Measurements from ENCODE around the gene SLAMF8.

Gene SLAMF8

DNA sequence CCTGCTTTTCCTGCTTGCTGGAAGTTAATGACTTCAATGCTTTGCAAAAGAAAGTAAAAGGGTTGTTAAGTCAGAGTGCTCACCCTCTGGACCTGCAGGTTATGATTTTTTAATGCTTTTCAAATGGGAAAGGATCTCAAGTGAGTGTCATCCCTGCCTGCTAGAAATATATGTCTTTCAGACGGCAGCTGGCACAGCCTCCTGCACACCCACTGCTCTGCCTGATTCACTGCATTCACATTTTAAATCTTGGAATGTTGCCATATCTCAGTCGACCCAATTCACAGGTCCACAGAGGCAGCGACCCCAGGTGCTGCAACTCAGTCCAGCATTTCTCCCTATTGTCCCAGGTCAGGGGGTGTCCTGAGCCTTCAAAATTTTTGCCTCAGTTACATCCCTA lies 35.2 kb upstream of the SLAMF8 start:
- H3K27me3 ChIP-seq (ENCODE audit: control insufficient read depth in 1 of 2, insufficient read depth in 2 of 2, low read length in 2 of 2): peaks cover 15 to 24% of the 10 kb centered on the region in 2 donors
- H3K4me1 ChIP-seq (ENCODE audit: control insufficient read depth, insufficient read depth, low read length): no peaks in the 10 kb centered on the region
- H3K9ac ChIP-seq (ENCODE audit: low read length in 2 of 2): no peak overlapping the region
- no peaks in the 10 kb centered on the region for H3K36me3 ChIP-seq (ENCODE audit: control insufficient read depth in 2 of 2, insufficient read depth in 2 of 2, low read length in 2 of 2)
- no peak overlapping the region for H3K4me3 ChIP-seq (ENCODE audit: low read length in 2 of 2)
- no peak overlapping the region for H3K27ac ChIP-seq (ENCODE audit: low read length)
- no peaks in the 10 kb centered on the region for H3K9me3 ChIP-seq (ENCODE audit: control insufficient read depth in 2 of 2, low read length in 2 of 2)

DNA sequence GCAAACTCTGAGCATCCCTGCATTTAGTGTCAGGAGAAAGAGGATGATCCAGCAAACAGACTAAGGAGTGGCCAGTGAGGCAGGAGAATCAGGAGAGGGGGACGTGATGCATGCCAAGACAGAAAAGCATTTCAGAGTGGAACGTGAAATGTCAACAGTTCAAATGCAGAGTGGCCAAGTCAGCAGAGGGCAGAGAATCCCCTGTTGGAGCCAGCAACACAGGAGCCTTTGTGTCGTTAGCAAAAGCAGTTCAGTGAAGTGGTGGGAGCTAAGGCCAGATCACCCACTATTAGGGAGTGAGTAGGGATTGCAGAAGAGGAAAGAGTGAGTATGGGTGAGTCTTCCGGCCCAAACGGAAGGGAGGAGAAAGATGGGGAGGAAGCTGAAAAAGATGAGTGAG lies 31.1 kb upstream of the SLAMF8 start:
- Histone ChIP-seq H3K4me1 (ENCODE audit: control insufficient read depth, insufficient read depth, low read length) (no peaks in the 10 kb centered on the region), H3K27ac (ENCODE audit: low read length) (no peak overlapping the region), H3K9me3 (ENCODE audit: control insufficient read depth in 2 of 2, low read length in 2 of 2) (no peaks in the 10 kb centered on the region), H3K36me3 (ENCODE audit: control insufficient read depth in 2 of 2, insufficient read depth in 2 of 2, low read length in 2 of 2) (no peaks in the 10 kb centered on the region), H3K4me3 (ENCODE audit: low read length in 2 of 2) (no peak overlapping the region), H3K27me3 (ENCODE audit: control insufficient read depth in 1 of 2, insufficient read depth in 2 of 2, low read length in 2 of 2) (peaks cover 12 to 26% of the 10 kb centered on the region in 2 donors), H3K9ac (ENCODE audit: low read length in 2 of 2) (no peak overlapping the region)

DNA sequence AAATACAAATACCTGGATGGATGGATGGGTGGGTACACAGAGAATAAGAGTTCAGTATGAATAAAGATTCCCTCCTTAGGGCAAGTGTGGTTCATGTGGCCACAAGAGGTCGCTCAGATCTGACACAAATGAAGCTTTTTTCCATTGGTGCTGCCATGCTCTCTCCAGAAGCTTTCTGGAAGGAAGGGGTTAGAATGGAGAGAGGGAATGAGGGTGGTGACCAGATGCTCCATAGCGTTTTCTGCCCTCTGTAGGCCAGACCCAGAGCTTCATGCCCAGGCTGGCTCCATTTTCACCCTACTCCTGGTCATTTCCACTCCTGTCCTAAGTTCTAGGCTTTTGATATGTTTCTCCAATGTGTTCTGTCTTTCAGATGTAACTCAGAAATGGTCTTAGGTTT lies 27.8 kb upstream of the SLAMF8 start:
- no peak overlapping the region for H3K4me3 ChIP-seq (ENCODE audit: low read length in 2 of 2)
- H3K4me1 ChIP-seq (ENCODE audit: control insufficient read depth, insufficient read depth, low read length): no peaks in the 10 kb centered on the region
- H3K27ac ChIP-seq (ENCODE audit: low read length): no peak overlapping the region
- peaks cover 6 to 11% of the 10 kb centered on the region in 2 donors for H3K27me3 ChIP-seq (ENCODE audit: control insufficient read depth in 1 of 2, insufficient read depth in 2 of 2, low read length in 2 of 2)
- H3K36me3 ChIP-seq (ENCODE audit: control insufficient read depth in 2 of 2, insufficient read depth in 2 of 2, low read length in 2 of 2): no peaks in the 10 kb centered on the region
- no peak overlapping the region for H3K9ac ChIP-seq (ENCODE audit: low read length in 2 of 2)
- H3K9me3 ChIP-seq (ENCODE audit: control insufficient read depth in 2 of 2, low read length in 2 of 2): no peaks in the 10 kb centered on the region

DNA sequence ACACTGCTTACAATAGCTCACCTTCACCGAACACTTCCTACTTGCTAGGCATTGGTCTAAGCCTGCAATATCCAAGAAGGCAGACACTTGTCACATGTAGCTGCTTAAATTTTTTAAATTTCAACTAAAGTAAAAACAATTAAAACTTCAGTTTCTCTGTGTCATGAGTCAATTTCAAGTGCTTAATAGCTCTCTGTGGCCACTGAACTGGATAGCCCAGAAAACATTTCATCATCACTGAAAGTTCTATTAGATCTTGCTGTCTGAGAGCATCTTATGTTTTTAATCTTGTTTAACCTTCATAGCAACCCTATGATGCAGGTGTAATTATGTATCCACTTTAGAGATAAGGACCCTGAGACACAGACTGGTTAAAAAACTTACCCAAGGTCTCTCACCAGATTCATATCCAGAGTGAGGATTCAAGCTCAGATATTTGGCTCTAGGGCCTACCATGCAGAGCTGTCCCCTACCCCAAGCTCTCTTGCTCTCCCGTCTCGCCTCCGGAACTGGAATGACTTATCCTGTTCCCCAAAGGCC lies 27.2 kb upstream of the SLAMF8 start:
- H3K27ac ChIP-seq (ENCODE audit: low read length): no peak overlapping the region

DNA sequence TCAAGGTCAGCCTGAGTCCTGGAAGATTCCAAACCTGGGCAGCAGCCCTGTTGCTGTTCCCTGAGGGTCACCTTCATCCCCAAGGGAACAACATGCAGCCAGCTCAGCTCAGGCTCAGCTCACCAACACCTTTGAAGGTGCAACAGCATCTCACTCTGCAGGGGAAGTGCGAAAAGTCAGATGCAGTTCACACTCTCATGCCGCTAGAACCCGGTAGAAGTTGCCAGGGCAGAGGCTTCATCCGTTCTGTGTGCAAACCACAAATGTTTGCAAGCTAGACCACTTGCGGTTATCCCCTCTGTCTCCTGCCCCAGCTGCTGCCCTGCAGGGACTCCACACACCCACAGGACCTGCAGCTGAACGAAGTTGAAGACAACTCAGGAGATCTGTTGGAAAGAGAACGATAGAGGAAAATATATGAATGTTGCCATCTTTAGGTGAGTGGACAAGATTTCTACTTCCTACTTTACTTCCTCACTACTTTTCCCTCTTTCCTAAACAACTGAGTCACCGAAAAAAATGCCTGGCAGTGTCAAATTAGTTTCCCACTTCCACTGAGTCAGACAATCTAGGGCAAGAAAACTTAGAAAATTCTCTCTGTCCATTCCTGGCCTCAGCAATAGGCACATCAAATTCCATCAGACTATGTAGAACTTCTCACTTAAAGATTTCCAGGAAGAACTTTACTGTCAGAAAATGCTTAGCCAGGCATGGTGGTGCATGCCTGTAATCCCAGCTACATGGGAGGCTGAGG lies 26.3 kb upstream of the SLAMF8 start:
- Histone ChIP-seq H3K27ac (ENCODE audit: low read length) (no peak overlapping the region), H3K9me3 (ENCODE audit: control insufficient read depth in 2 of 2, low read length in 2 of 2) (no peaks in the 10 kb centered on the region), H3K4me3 (ENCODE audit: low read length in 2 of 2) (no peak overlapping the region), H3K27me3 (ENCODE audit: control insufficient read depth in 1 of 2, insufficient read depth in 2 of 2, low read length in 2 of 2) (peaks cover 4 to 9% of the 10 kb centered on the region in 2 donors), H3K4me1 (ENCODE audit: control insufficient read depth, insufficient read depth, low read length) (no peaks in the 10 kb centered on the region), H3K36me3 (ENCODE audit: control insufficient read depth in 2 of 2, insufficient read depth in 2 of 2, low read length in 2 of 2) (no peaks in the 10 kb centered on the region), H3K9ac (ENCODE audit: low read length in 2 of 2) (no peak overlapping the region)

More for the DNA sequence above, 27.2 kb upstream of the SLAMF8 start:
- H3K36me3 ChIP-seq (ENCODE audit: control insufficient read depth in 2 of 2, insufficient read depth in 2 of 2, low read length in 2 of 2): no peaks in the 10 kb centered on the region
- no peaks in the 10 kb centered on the region for H3K4me1 ChIP-seq (ENCODE audit: control insufficient read depth, insufficient read depth, low read length)
- no peak overlapping the region for H3K9ac ChIP-seq (ENCODE audit: low read length in 2 of 2)
- no peaks in the 10 kb centered on the region for H3K9me3 ChIP-seq (ENCODE audit: control insufficient read depth in 2 of 2, low read length in 2 of 2)
- H3K27me3 ChIP-seq (ENCODE audit: control insufficient read depth in 1 of 2, insufficient read depth in 2 of 2, low read length in 2 of 2): peaks cover 9 to 13% of the 10 kb centered on the region in 2 donors
- H3K4me3 ChIP-seq (ENCODE audit: low read length in 2 of 2): no peak overlapping the region

DNA sequence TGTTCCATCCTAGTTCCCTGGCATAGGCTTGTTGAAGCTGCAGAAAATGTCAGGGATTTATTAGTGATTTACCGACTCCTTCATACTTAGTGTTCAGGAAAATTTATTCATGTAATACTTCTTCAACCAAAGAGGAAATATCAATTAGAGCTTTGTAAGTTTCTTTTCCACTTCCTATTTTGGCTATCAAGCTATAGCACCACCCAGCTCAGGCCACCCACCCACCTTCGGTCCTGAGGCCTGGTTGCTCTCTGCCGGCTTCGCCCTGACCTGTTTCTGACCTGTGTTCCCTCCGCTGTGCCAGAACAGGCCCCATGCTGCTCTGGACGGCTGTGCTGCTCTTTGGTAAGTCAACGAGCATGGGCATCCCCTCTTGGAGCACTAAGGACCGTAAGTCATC lies 24.6 kb upstream of the SLAMF8 start, which contains the start of gene FCRL6:
Gene FCRL6 (plus strand): TSS at position 250 of the 400 bp plus-strand sequence. CDS start 65 bp downstream, at position 315.
- Histone ChIP-seq H3K27ac (ENCODE audit: low read length) (no peak within 1 kb of the TSS), H3K36me3 (ENCODE audit: control insufficient read depth in 2 of 2, insufficient read depth in 2 of 2, low read length in 2 of 2) (no peaks in the 10 kb centered on the region)

DNA sequence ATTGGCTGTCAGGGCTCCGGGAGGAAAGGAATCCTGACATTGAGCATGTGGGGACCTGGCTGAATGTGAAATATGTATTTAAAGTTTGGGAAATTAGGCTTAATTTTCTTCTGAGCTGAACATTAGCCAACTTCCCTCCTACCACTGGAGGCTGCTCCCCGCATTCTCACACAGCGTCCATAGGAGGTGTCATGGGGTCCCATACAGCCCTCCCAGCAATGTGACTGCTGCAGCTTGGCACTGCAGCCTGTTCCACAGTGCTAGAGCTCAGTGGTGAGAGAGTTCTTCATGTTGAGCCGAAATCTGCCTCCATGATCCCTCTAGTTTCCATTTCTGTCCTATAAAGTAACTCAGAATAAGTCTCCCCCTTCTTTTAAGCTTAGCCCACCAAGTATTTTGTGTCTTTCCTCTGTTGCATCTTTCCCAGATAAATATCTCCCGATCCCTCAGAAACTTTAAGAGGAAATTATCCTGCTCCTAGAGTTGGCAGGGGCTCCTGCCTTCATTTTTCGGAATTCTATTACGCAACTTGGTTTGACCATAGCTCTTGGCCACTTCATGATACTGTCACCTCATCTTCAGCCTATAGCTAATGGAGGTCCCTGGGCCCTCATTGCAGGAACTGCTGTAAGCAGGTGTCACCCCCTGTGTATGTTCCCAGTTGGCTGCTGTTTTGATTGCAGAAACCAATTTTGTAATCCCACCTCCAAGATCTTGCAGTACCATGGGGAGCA lies 22.6 kb upstream of the SLAMF8 start:
- Histone ChIP-seq H3K36me3 (ENCODE audit: control insufficient read depth in 2 of 2, insufficient read depth in 2 of 2, low read length in 2 of 2) (no peaks in the 10 kb centered on the region), H3K27me3 (ENCODE audit: control insufficient read depth in 1 of 2, insufficient read depth in 2 of 2, low read length in 2 of 2) (peaks cover 4% of the 10 kb centered on the region in 2 donors), H3K4me3 (ENCODE audit: low read length in 2 of 2) (no peak overlapping the region), H3K27ac (ENCODE audit: low read length) (no peak overlapping the region), H3K9ac (ENCODE audit: low read length in 2 of 2) (no peak overlapping the region), H3K9me3 (ENCODE audit: control insufficient read depth in 2 of 2, low read length in 2 of 2) (no peaks in the 10 kb centered on the region), H3K4me1 (ENCODE audit: control insufficient read depth, insufficient read depth, low read length) (no peaks in the 10 kb centered on the region)

More for the DNA sequence above, 24.6 kb upstream of the SLAMF8 start, which contains the start of gene FCRL6:
- Histone ChIP-seq H3K9me3 (ENCODE audit: control insufficient read depth in 2 of 2, low read length in 2 of 2) (no peaks in the 10 kb centered on the region), H3K27me3 (ENCODE audit: control insufficient read depth in 1 of 2, insufficient read depth in 2 of 2, low read length in 2 of 2) (peaks cover 2 to 4% of the 10 kb centered on the region in 2 donors), H3K4me3 (ENCODE audit: low read length in 2 of 2) (no peak within 1 kb of the TSS), H3K4me1 (ENCODE audit: control insufficient read depth, insufficient read depth, low read length) (no peaks in the 10 kb centered on the region), H3K9ac (ENCODE audit: low read length in 2 of 2) (no peak within 1 kb of the TSS)

DNA sequence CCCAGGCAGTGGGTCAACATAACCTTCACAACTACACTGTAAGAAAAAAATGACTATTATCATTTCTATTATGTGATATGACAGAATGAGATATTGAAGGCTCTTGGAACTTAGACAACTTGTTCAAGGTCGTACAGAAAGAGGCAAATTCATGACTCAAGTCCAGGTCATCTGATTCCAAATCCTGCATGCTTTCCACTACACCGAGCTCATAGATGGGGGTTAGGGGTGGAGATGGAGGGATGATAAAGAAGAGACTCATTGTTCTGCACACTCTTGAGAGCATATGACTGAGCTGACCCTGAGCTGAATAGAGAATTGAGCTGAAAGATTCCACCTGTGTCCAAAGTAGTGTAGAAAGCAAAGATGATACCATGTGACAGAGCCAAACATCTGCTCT lies 21.7 kb upstream of the SLAMF8 start:
- Histone ChIP-seq H3K27me3 (ENCODE audit: control insufficient read depth in 1 of 2, insufficient read depth in 2 of 2, low read length in 2 of 2) (peaks cover 4% of the 10 kb centered on the region in 2 donors), H3K27ac (ENCODE audit: low read length) (no peak overlapping the region), H3K9me3 (ENCODE audit: control insufficient read depth in 2 of 2, low read length in 2 of 2) (no peaks in the 10 kb centered on the region), H3K4me1 (ENCODE audit: control insufficient read depth, insufficient read depth, low read length) (no peaks in the 10 kb centered on the region), H3K4me3 (ENCODE audit: low read length in 2 of 2) (no peak overlapping the region), H3K36me3 (ENCODE audit: control insufficient read depth in 2 of 2, insufficient read depth in 2 of 2, low read length in 2 of 2) (no peaks in the 10 kb centered on the region), H3K9ac (ENCODE audit: low read length in 2 of 2) (no peak overlapping the region)

DNA sequence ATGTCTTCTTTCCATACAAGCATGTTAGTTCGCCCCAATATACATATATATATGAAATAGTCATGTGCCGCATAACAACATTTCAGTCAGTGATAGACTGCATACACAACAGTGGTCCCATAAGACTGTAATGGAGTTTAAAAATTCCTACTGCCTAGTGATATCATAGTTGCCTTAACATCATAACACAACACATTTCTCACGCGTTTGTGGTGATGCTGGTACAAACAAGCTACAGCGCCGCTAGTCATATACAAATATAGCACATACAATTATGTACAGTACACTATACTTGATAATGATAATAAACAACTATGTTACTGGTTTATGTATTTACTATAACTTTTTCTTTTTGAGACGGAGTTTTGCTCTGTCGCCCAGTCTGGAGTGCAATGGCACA lies 10.7 kb upstream of the SLAMF8 start:
- Histone ChIP-seq H3K4me1 (ENCODE audit: control insufficient read depth, insufficient read depth, low read length) (no peaks in the 10 kb centered on the region), H3K4me3 (ENCODE audit: low read length in 2 of 2) (no peak overlapping the region), H3K27me3 (ENCODE audit: control insufficient read depth in 1 of 2, insufficient read depth in 2 of 2, low read length in 2 of 2) (no peaks in the 10 kb centered on the region), H3K27ac (ENCODE audit: low read length) (no peak overlapping the region), H3K36me3 (ENCODE audit: control insufficient read depth in 2 of 2, insufficient read depth in 2 of 2, low read length in 2 of 2) (no peaks in the 10 kb centered on the region), H3K9me3 (ENCODE audit: control insufficient read depth in 2 of 2, low read length in 2 of 2) (no peaks in the 10 kb centered on the region), H3K9ac (ENCODE audit: low read length in 2 of 2) (no peak overlapping the region)

DNA sequence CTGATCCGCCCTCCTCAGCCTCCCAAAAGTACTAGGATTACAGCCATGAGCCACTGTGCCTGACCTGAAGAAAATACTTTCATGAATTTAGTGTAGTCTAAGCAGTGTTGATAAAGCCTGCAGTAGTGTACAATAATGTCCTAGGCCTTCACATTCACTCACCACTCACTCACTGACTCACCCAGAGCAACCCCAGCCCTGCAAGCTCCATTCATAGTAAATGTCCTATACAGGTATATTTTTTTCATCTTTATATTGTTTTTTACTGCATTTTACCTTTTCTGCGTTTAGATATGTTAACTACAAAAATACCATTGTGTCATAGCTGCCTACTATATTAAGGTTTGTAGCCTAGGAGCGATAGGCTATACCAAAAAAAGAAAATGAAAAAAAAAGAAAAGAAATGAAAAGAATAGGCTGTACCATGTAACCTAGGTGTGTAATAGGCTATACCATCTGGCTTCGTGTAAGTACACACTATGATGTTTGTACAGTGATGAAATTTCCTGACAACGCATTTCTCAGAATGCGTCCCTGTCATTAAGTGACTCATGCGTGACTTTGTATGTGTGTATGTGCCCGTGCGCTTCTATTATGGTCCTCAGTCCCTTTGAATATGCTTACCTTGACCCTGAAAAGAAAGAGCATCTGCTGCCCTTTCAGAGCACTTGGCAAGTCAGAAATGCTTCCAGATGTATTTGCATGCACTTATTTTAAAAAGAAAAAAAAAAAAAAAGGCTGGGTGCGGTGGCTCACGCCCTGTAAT lies 9.2 kb upstream of the SLAMF8 start:
- H3K9me3 ChIP-seq (ENCODE audit: control insufficient read depth in 2 of 2, low read length in 2 of 2): no peaks in the 10 kb centered on the region
- H3K4me1 ChIP-seq (ENCODE audit: control insufficient read depth, insufficient read depth, low read length): no peaks in the 10 kb centered on the region
- no peak overlapping the region for H3K9ac ChIP-seq (ENCODE audit: low read length in 2 of 2)
- H3K36me3 ChIP-seq (ENCODE audit: control insufficient read depth in 2 of 2, insufficient read depth in 2 of 2, low read length in 2 of 2): no peaks in the 10 kb centered on the region
- H3K27me3 ChIP-seq (ENCODE audit: control insufficient read depth in 1 of 2, insufficient read depth in 2 of 2, low read length in 2 of 2): peaks cover 0 to 6% of the 10 kb centered on the region in 2 donors
- H3K4me3 ChIP-seq (ENCODE audit: low read length in 2 of 2): no peak overlapping the region
- no peak overlapping the region for H3K27ac ChIP-seq (ENCODE audit: low read length)
